WTC11 (cell line): ENCODE data around the gene SUZ12.

Experiments used
- CREB1 ChIP-seq: sonication (generic); formaldehyde crosslinking; IDR thresholded peaks from 2 replicates; pipeline ENCODE4 v1.8.0; 2023; ENCODE audit warnings: mild to moderate bottlenecking, missing genetic modification reagents
- CREM ChIP-seq: sonication (generic); formaldehyde crosslinking; IDR thresholded peaks from 2 replicates; pipeline ENCODE4 v1.8.1; 2022; ENCODE audit warnings: mild to moderate bottlenecking, missing genetic modification reagents, moderate library complexity
- CTCF ChIP-seq: fragments of 200-600 bp; IDR thresholded peaks from 2 replicates; pipeline ENCODE4 v1.8.0; 2022; ENCODE audit warnings: antibody characterized with exemption
- E2F5 ChIP-seq: sonication (generic); formaldehyde crosslinking; IDR thresholded peaks from 2 replicates; pipeline ENCODE4 v1.8.1; 2022; ENCODE audit warnings: mild to moderate bottlenecking, moderate library complexity, missing genetic modification reagents
- FOXP1 ChIP-seq: sonication (generic); formaldehyde crosslinking; IDR thresholded peaks from 2 replicates; pipeline ENCODE4 v1.8.0; 2022; ENCODE audit warnings: missing genetic modification reagents, mild to moderate bottlenecking, moderate library complexity, borderline replicate concordance
- KAT7 ChIP-seq: sonication (generic); formaldehyde crosslinking; IDR thresholded peaks from 2 replicates; pipeline ENCODE4 v1.8.1; 2023; ENCODE audit warnings: missing genetic modification reagents, mild to moderate bottlenecking, borderline replicate concordance
- MAX ChIP-seq: sonication (generic); formaldehyde crosslinking; IDR thresholded peaks from 2 replicates; pipeline ENCODE4 v1.8.0; 2022; ENCODE audit warnings: mild to moderate bottlenecking, missing genetic modification reagents
- NR2C2 ChIP-seq: sonication (generic); formaldehyde crosslinking; IDR thresholded peaks from 2 replicates; pipeline ENCODE4 v1.8.0; 2022; ENCODE audit warnings: mild to moderate bottlenecking, missing genetic modification reagents
- TEAD1 ChIP-seq: sonication (generic); formaldehyde crosslinking; IDR thresholded peaks from 2 replicates; pipeline ENCODE4 v1.8.0; 2022; ENCODE audit warnings: mild to moderate bottlenecking, missing genetic modification reagents
- ZNF138 ChIP-seq: sonication (generic); formaldehyde crosslinking; conservative IDR thresholded peaks from 2 replicates; pipeline ENCODE4 v1.8.1; 2022; ENCODE audit warnings: mild to moderate bottlenecking, moderate library complexity, missing genetic modification reagents

GRCh38 chr17:31919802-31920525, 16.8 kb upstream of the SUZ12 start:
- TF ChIP-seq CTCF (no peak), NR2C2 (CRISPR knock-in tag) (no peak), ZNF138 (no peak), E2F5 (CRISPR knock-in tag) (no peak), FOXP1 (CRISPR knock-in tag) (no peak), KAT7 (no peak), MAX (CRISPR knock-in tag) (no peak), CREB1 (CRISPR knock-in tag) (no peak), TEAD1 (CRISPR knock-in tag) (no peak), CREM (CRISPR knock-in tag) (no peak)
